Testis (tissue), 3 donors: ENCODE data around the gene GJA1. TPM values are rescaled to one million over a fixed set of nuclear protein-coding genes. Genes with fewer than 3 reads are reported as not detected.

Source experiments
- DNase-seq: peaks from one replicate; pipeline ENCODE4 v3.0.0-alpha.2; 2019
- H3K27ac ChIP-seq, 2 donors: fragments of 200-600 bp; sonication (generic); one replicate each; pipeline ENCODE4 v1.5.1; 2019
- H3K27me3 ChIP-seq: fragments of 200-600 bp; sonication (generic); one replicate; pipeline ENCODE4 v1.5.1; 2019
- H3K36me3 ChIP-seq: fragments of 200-600 bp; sonication (generic); one replicate; pipeline ENCODE4 v1.5.1; 2017; ENCODE audit warnings: low read depth; ENCODE audit errors: missing control alignments
- H3K4me1 ChIP-seq: fragments of 200-600 bp; sonication (generic); one replicate; pipeline ENCODE4 v1.5.1; 2019
- H3K4me3 ChIP-seq, 2 donors: fragments of 200-600 bp; sonication (generic); one replicate each; pipeline ENCODE4 v1.5.1; 2017 to 2019
- H3K9me3 ChIP-seq: fragments of 200-600 bp; sonication (generic); one replicate; pipeline ENCODE4 v1.5.1; 2017
- CTCF ChIP-seq, 3 experiments: fragments of 450-650 bp in 2 of 3; fragments of 200-600 bp in 1 of 3; sonication (generic) in 1 of 3; IDR thresholded peaks; one replicate each; pipeline ENCODE4 v1.5.1; 2016 to 2019; ENCODE audit warnings: antibody characterized with exemption in 3 of 3, mild to moderate bottlenecking in 2 of 3, moderate library complexity in 1 of 3
- POLR2A ChIP-seq: fragments of 450-650 bp; IDR thresholded peaks from one replicate; pipeline ENCODE4 v1.6.1; 2017; ENCODE audit warnings: antibody characterized with exemption, mild to moderate bottlenecking, moderate library complexity
- WGBS, 2 donors: methylation state at CpG; one replicate each; pipeline ENCODE4 v1.1.5; 2018; 5-methylcytosine and 5-hydroxymethylcytosine counted together
- intact Hi-C: fragments of 100-400 bp; cut with DNase I; formaldehyde crosslinking; loops from one replicate; pipeline ENCODE4 v1.15.1; 2023; ENCODE audit warnings: low total_unique reads
- polyA plus RNA-seq: library from polyadenylated mRNA; stranded (reverse); fragments of 350-450 nt; fragmentation: Illumina TruSeq; extraction: RNeasy Lipid Tissue Mini Kit (QIAGEN cat#74804); gene quantifications from one replicate; pipeline ENCODE4 v1.2.3, GENCODE V29; 2014; ENCODE audit warnings: low read depth, low replicate concordance; ENCODE audit not compliant: insufficient read depth
- total RNA-seq, 2 donors: library from RNA; depleted of rRNA; stranded (reverse); fragments of >200 nt; gene quantifications; one replicate each; pipeline ENCODE4 v1.2.3, GENCODE V29; 2016

Gene GJA1
- total and polyA plus RNA-seq, 3 donors from 2014 or later: 61.0 to 81.2 (median 64.0) TPM

GRCh38 chr6:121482004-121482693 is 46.7 kb downstream of the GJA1 start:
- H3K4me3 ChIP-seq: no peak overlapping the region
- H3K9me3 ChIP-seq: no peaks in the 10 kb centered on the region
- 91% methylated on average over 6 of the region's 6 CpGs for WGBS, 2 donors
- intact Hi-C loops: no loop called here
- no peak for TF ChIP-seq POLR2A
- DNase-seq: no peak
- no peak overlapping the region for H3K27ac ChIP-seq
- no peaks in the 10 kb centered on the region for H3K4me1 ChIP-seq
- H3K27me3 ChIP-seq: no peaks in the 10 kb centered on the region
- H3K36me3 ChIP-seq: no peaks in the 10 kb centered on the region

- intact Hi-C loops: no loop called here
- H3K27ac ChIP-seq: no peak overlapping the region
- TF ChIP-seq CTCF (IDR thresholded peaks at IDR 0.05) (no peak), POLR2A (no peak)
Observed at GRCh38 chr6:121482751-121483150, 47.3 kb downstream of the GJA1 start.

GRCh38 chr6:121485359-121485811 is 49.9 kb downstream of the GJA1 start:
- H3K9me3 ChIP-seq: no peaks in the 10 kb centered on the region
- no peaks in the 10 kb centered on the region for H3K27me3 ChIP-seq
- no peak for DNase-seq
- WGBS, 2 donors: 38 to 60% methylated on average over 2 of the region's 2 CpGs
- H3K4me1 ChIP-seq: peaks cover 4% of the 10 kb centered on the region
- H3K4me3 ChIP-seq: no peak overlapping the region
- no peak overlapping the region for H3K27ac ChIP-seq
- intact Hi-C loops: no loop called here
- TF ChIP-seq POLR2A (no peak), CTCF (IDR thresholded peaks at IDR 0.05) (no peak)
- H3K36me3 ChIP-seq: no peaks in the 10 kb centered on the region

More at GRCh38 chr6:121482751-121483150, 47.3 kb downstream of the GJA1 start:
- Histone ChIP-seq H3K4me3 (no peak overlapping the region), H3K27me3 (no peaks in the 10 kb centered on the region), H3K4me1 (no peaks in the 10 kb centered on the region), H3K36me3 (no peaks in the 10 kb centered on the region), H3K9me3 (no peaks in the 10 kb centered on the region)
- no peak for DNase-seq

- no peaks in the 10 kb centered on the region for H3K9me3 ChIP-seq
- H3K4me1 ChIP-seq: peaks cover 18% of the 10 kb centered on the region
- no peak for DNase-seq
- no peak overlapping the region for H3K4me3 ChIP-seq
- H3K27ac ChIP-seq: peak overlapping the region; percentile 21 to 62
- no peaks in the 10 kb centered on the region for H3K27me3 ChIP-seq
- no peaks in the 10 kb centered on the region for H3K36me3 ChIP-seq
- 54 to 79% methylated on average over 1 of the region's 1 CpG for WGBS, 2 donors
- TF ChIP-seq POLR2A (no peak), CTCF (IDR thresholded peaks at IDR 0.05) (no peak)
- intact Hi-C loops: no loop called here
Observed at GRCh38 chr6:121491576-121491975, 56.1 kb downstream of the GJA1 start.

- WGBS, 2 donors: 38 to 61% methylated on average over 1 of the region's 1 CpG
- H3K36me3 ChIP-seq: no peaks in the 10 kb centered on the region
- no peak for TF ChIP-seq POLR2A
- no peak for TF ChIP-seq CTCF (IDR thresholded peaks at IDR 0.05)
- peaks cover 18% of the 10 kb centered on the region for H3K4me1 ChIP-seq
- peak overlapping the region in 1 of 2 donors; percentile 62 for H3K27ac ChIP-seq
- intact Hi-C loops: no loop called here
- H3K4me3 ChIP-seq: no peak overlapping the region
- H3K9me3 ChIP-seq: no peaks in the 10 kb centered on the region
- no peak for DNase-seq
- no peaks in the 10 kb centered on the region for H3K27me3 ChIP-seq
Observed at GRCh38 chr6:121492536-121492935, 57.1 kb downstream of the GJA1 start.
